ENCODE data around the gene ACACB. TPM values are rescaled to one million over a fixed set of nuclear protein-coding genes. Genes with fewer than 3 reads are reported as not detected.

ACACB gene
- total RNA-seq, 1 experiment from 2014 or later: 21.7 TPM

GRCh38 chr12:109267361-109267760 is 151.0 kb downstream of the ACACB start:
- Histone ChIP-seq H3K79me2 (ENCODE audit: low read length) (no peaks in the 10 kb centered on the region), H3K4me3 (ENCODE audit: low read length) (no peak overlapping the region), H3F3A (ENCODE audit: low read length, unreplicated experiment) (no peaks in the 10 kb centered on the region), H3K36me3 (ENCODE audit: low read depth, low read length) (no peaks in the 10 kb centered on the region; the same call in 1 of the 2 replicates), H3K9ac (ENCODE audit: low read length) (no peak overlapping the region), H2AFZ (ENCODE audit: low read length) (no peak overlapping the region), H3K4me1 (ENCODE audit: insufficient read depth, low read length) (0 out of 2 replicates have a peak, but pooled peaks cover 3% of the 10 kb centered on the region), H3K4me2 (ENCODE audit: low read length) (no peak overlapping the region), H4K20me1 (ENCODE audit: low read length) (no peaks in the 10 kb centered on the region), H3K9me3 (ENCODE audit: low read length) (no peaks in the 10 kb centered on the region), H3K27ac (ENCODE audit: low read length) (no peak overlapping the region), H3K9me2 (replicated peaks; ENCODE audit: low read length) (no peaks in the 10 kb centered on the region), H3K27me3 (ENCODE audit: low read length) (no peaks in the 10 kb centered on the region)
- TF ChIP-seq EZH2phosphoT487 (IDR thresholded peaks at IDR 0.05; ENCODE audit: borderline replicate concordance, low read length) (no peak), EZH2 (IDR thresholded peaks at IDR 0.05; ENCODE audit: low read length, unreplicated experiment) (no peak), CTCF (conservative IDR thresholded peaks at IDR 0.05; ENCODE audit: low read depth, low read length) (no peak)
- ATAC-seq (no peak), DNase-seq (no peak)
- intact Hi-C loops (cut with micrococcal nuclease): no loop called here
- ChIA-PET POLR2A (ENCODE audit: unreplicated experiment) (no interaction called here), CTCF (interaction anchor here (0.9 kb wide), 1 partner anchor 118 kb away, joined by 3 read pairs; no protein-coding TSS in a partner anchor)
- TSS peak; percentile 12 for BruUV-seq (replicated peaks)

GRCh38 chr12:109268896-109269295 is 152.5 kb downstream of the ACACB start:
- H3K9me3 ChIP-seq (ENCODE audit: low read length): no peaks in the 10 kb centered on the region
- no peak for DNase-seq
- H4K20me1 ChIP-seq (ENCODE audit: low read length): no peaks in the 10 kb centered on the region
- H3K4me3 ChIP-seq (ENCODE audit: low read length): no peak overlapping the region
- H3K4me2 ChIP-seq (ENCODE audit: low read length): no peak overlapping the region
- no peaks in the 10 kb centered on the region for H3K27me3 ChIP-seq (ENCODE audit: low read length)
- intact Hi-C loops (cut with micrococcal nuclease): no loop called here
- CTCF ChIA-PET: no interaction called here
- H2AFZ ChIP-seq (ENCODE audit: low read length): no peak overlapping the region
- H3K4me1 ChIP-seq (ENCODE audit: insufficient read depth, low read length): 0 out of 2 replicates have a peak, but pooled peaks cover 3% of the 10 kb centered on the region
- H3K9ac ChIP-seq (ENCODE audit: low read length): no peak overlapping the region
- H3K79me2 ChIP-seq (ENCODE audit: low read length): no peaks in the 10 kb centered on the region
- H3K36me3 ChIP-seq (ENCODE audit: low read depth, low read length): no peaks in the 10 kb centered on the region; the same call in 1 of the 2 replicates
- POLR2A ChIA-PET (ENCODE audit: unreplicated experiment): no interaction called here
- no peaks in the 10 kb centered on the region for H3K9me2 ChIP-seq (replicated peaks; ENCODE audit: low read length)
- no peaks in the 10 kb centered on the region for H3F3A ChIP-seq (ENCODE audit: low read length, unreplicated experiment)
- TF ChIP-seq EZH2phosphoT487 (IDR thresholded peaks at IDR 0.05; ENCODE audit: borderline replicate concordance, low read length) (no peak), EZH2 (IDR thresholded peaks at IDR 0.05; ENCODE audit: low read length, unreplicated experiment) (no peak), CTCF (conservative IDR thresholded peaks at IDR 0.05; ENCODE audit: low read depth, low read length) (no peak)
- BruUV-seq (replicated peaks): no TSS peak
- no peak for ATAC-seq
- no peak overlapping the region for H3K27ac ChIP-seq (ENCODE audit: low read length)

GRCh38 chr12:109269428-109269827 is 153.0 kb downstream of the ACACB start:
- H3K9me3 ChIP-seq (ENCODE audit: low read length): no peaks in the 10 kb centered on the region
- 0 out of 2 replicates have a peak, but pooled peaks cover 3% of the 10 kb centered on the region for H3K4me1 ChIP-seq (ENCODE audit: insufficient read depth, low read length)
- DNase-seq: no peak
- H3K36me3 ChIP-seq (ENCODE audit: low read depth, low read length): no peaks in the 10 kb centered on the region; the same call in 1 of the 2 replicates
- no TSS peak for BruUV-seq (replicated peaks)
- no peak for ATAC-seq
- no peak overlapping the region for H3K4me2 ChIP-seq (ENCODE audit: low read length)
- H3K9me2 ChIP-seq (replicated peaks; ENCODE audit: low read length): no peaks in the 10 kb centered on the region
- CTCF ChIA-PET: interaction anchor here (0.6 kb wide), 1 partner anchor 132 kb away, joined by 5 read pairs; no protein-coding TSS in a partner anchor
- no peak overlapping the region for H2AFZ ChIP-seq (ENCODE audit: low read length)
- POLR2A ChIA-PET (ENCODE audit: unreplicated experiment): no interaction called here
- no peaks in the 10 kb centered on the region for H3F3A ChIP-seq (ENCODE audit: low read length, unreplicated experiment)
- H4K20me1 ChIP-seq (ENCODE audit: low read length): no peaks in the 10 kb centered on the region
- intact Hi-C loops (cut with micrococcal nuclease): no loop called here
- H3K27ac ChIP-seq (ENCODE audit: low read length): no peak overlapping the region
- TF ChIP-seq EZH2 (IDR thresholded peaks at IDR 0.05; ENCODE audit: low read length, unreplicated experiment) (no peak), CTCF (conservative IDR thresholded peaks at IDR 0.05; ENCODE audit: low read depth, low read length) (no peak), EZH2phosphoT487 (IDR thresholded peaks at IDR 0.05; ENCODE audit: borderline replicate concordance, low read length) (no peak)
- no peak overlapping the region for H3K4me3 ChIP-seq (ENCODE audit: low read length)
- no peaks in the 10 kb centered on the region for H3K79me2 ChIP-seq (ENCODE audit: low read length)
- H3K27me3 ChIP-seq (ENCODE audit: low read length): no peaks in the 10 kb centered on the region
- H3K9ac ChIP-seq (ENCODE audit: low read length): no peak overlapping the region
